ENCODE data around the gene MAPK13.
A peak's percentile ranks its signal among the peaks of the same experiment; 100 is the strongest.

- TF ChIP-seq CTCF (conservative IDR thresholded peaks at IDR 0.05; ENCODE audit: low read length) (0 out of 2 replicates have a peak, but pooled peaks have one; percentile 3), EZH2phosphoT487 (IDR thresholded peaks at IDR 0.05; ENCODE audit: borderline replicate concordance) (no peak)
Measured at GRCh38 chr6:36095497-36096391, 34.6 kb upstream of the MAPK13 start.
